ENCODE measurements around the gene CD6.

Gene CD6

GRCh38 chr11:60927061-60927592, 44.4 kb upstream of the CD6 start (continued):
- no peak for TF ChIP-seq ZNF449 (tag by site-specific recombination; IDR thresholded peaks at IDR 0.05)
- TF ChIP-seq ZNF37A (tag by site-specific recombination; IDR thresholded peaks at IDR 0.05) = no peak
- no peak for TF ChIP-seq ZNF629 (tag by site-specific recombination; IDR thresholded peaks at IDR 0.05)
- TF ChIP-seq ZSCAN18 (tag by site-specific recombination; IDR thresholded peaks at IDR 0.05) = no peak
- TF ChIP-seq ZNF155 (tag by site-specific recombination; IDR thresholded peaks at IDR 0.05) = no peak
- TF ChIP-seq ZNF394 (tag by site-specific recombination; IDR thresholded peaks at IDR 0.05; ENCODE audit: borderline replicate concordance) = no peak
- TF ChIP-seq AEBP2 (tag by site-specific recombination; IDR thresholded peaks at IDR 0.05; ENCODE audit: borderline replicate concordance) = no peak
- no peak for TF ChIP-seq ZNF302 (tag by site-specific recombination; IDR thresholded peaks at IDR 0.05; ENCODE audit: low read depth)

- ChIA-PET CTCF (interaction anchor here (0.6 to 1.0 kb wide), 3 partner anchors 28 to 259 kb away, joined by 3 read pairs; no protein-coding TSS in a partner anchor), POLR2A (interaction anchor here (1.5 kb wide), 1 partner anchor 22 kb away, joined by 5 read pairs; the partner anchor contains the start of gene PRPF19)
- H3K36me3 ChIP-seq (ENCODE audit: control insufficient read depth in 2 of 2, insufficient read depth in 1 of 2, low read length in 2 of 2) = peaks cover 0 to 70% of the 10 kb centered on the region in 2 experiments; a peak in 1 of 3 replicates
- TF ChIP-seq ZBTB21 (tag by site-specific recombination; IDR thresholded peaks at IDR 0.05) (no peak), ZNF132 (tag by site-specific recombination; IDR thresholded peaks at IDR 0.05; ENCODE audit: borderline replicate concordance) (no peak), AEBP2 (tag by site-specific recombination; IDR thresholded peaks at IDR 0.05; ENCODE audit: borderline replicate concordance) (no peak), HOXA7 (CRISPR knock-in tag; IDR thresholded peaks at IDR 0.05; ENCODE audit: borderline replicate concordance) (no peak)
- H3K4me3 ChIP-seq (ENCODE audit: low read depth, low read length) = no peak overlapping the region
- H3K27ac ChIP-seq (ENCODE audit: extremely low read depth, low read depth, low read length) = no peak overlapping the region
- H3K4me1 ChIP-seq (ENCODE audit: control insufficient read depth, insufficient read depth, low read length) = no peaks in the 10 kb centered on the region
- no peaks in the 10 kb centered on the region for H3K9me3 ChIP-seq (ENCODE audit: control insufficient read depth, insufficient read depth, low read depth, low read length)
Measured at GRCh38 chr11:60927600-60927999, 43.9 kb upstream of the CD6 start.

DNA sequence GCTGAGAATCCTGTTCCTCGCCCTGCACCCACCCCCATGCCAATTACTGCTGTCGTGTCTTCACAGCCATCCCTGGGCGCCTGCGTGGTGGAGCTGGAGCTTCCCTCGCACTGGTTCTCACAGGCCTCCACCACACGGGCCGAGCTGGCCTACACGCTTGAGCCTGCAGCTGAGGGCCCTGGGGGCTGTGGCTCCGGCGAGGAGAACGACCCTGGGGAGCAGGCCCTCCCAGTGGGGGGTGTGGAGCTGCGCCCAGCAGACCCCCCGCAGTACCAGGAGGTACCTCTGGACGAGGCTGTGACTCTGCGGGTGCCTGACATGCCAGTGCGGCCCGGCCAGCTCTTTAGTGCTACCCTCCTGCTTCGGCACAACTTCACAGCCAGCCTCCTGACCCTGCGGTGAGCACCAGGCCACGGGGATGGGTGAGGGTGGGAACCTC, 42.9 kb upstream of the CD6 start:
- POLR2A ChIA-PET = interaction anchor here (1.3 to 2.1 kb wide), 2 partner anchors 11 to 15 kb away, joined by 6 to 8 read pairs; partner anchors contain the start of gene TMEM109
- CTCF ChIA-PET = interaction anchor here (0.7 kb wide), 2 partner anchors 16 to 41 kb away, joined by 3 read pairs; no protein-coding TSS in a partner anchor
- no peak for TF ChIP-seq ZNF18 (tag by site-specific recombination; IDR thresholded peaks at IDR 0.05)
- TF ChIP-seq MYNN (tag by site-specific recombination; IDR thresholded peaks at IDR 0.05; ENCODE audit: borderline replicate concordance) = no peak
- no peak for TF ChIP-seq IKZF3 (tag by site-specific recombination; IDR thresholded peaks at IDR 0.05)
- TF ChIP-seq ZBTB49 (tag by site-specific recombination; IDR thresholded peaks at IDR 0.05; ENCODE audit: low read depth) = no peak
- no peak for TF ChIP-seq ZNF184 (tag by site-specific recombination; IDR thresholded peaks at IDR 0.05)
- TF ChIP-seq HOXD13 (CRISPR knock-in tag; IDR thresholded peaks at IDR 0.05; ENCODE audit: borderline replicate concordance) = no peak
- TF ChIP-seq ZNF555 (tag by site-specific recombination; conservative IDR thresholded peaks at IDR 0.05) = no peak
- TF ChIP-seq MEIS1 (CRISPR knock-in tag; IDR thresholded peaks at IDR 0.05; ENCODE audit: borderline replicate concordance) = no peak
- no peak for TF ChIP-seq ZNF146 (tag by site-specific recombination; IDR thresholded peaks at IDR 0.05)
- TF ChIP-seq ZBTB17 (tag by site-specific recombination; IDR thresholded peaks at IDR 0.05) = no peak

More for the DNA sequence above, 42.9 kb upstream of the CD6 start:
- Histone ChIP-seq H3K4me1 (ENCODE audit: control insufficient read depth, insufficient read depth, low read length) (no peaks in the 10 kb centered on the region), H3K4me3 (ENCODE audit: low read depth, low read length) (no peak overlapping the region), H3K36me3 (ENCODE audit: control insufficient read depth in 2 of 2, insufficient read depth in 1 of 2, low read length in 2 of 2) (peaks cover 0 to 67% of the 10 kb centered on the region in 2 experiments; a peak in 1 of 3 replicates), H3K27ac (ENCODE audit: extremely low read depth, low read depth, low read length) (no peak overlapping the region), H3K9me3 (ENCODE audit: control insufficient read depth, insufficient read depth, low read depth, low read length) (no peaks in the 10 kb centered on the region)

Measured in HEK293 (cell line).